WTC11 (cell line): ENCODE results near the gene PRRG1.

Experiments
- CBFB ChIP-seq: sonication (generic); formaldehyde crosslinking; IDR thresholded peaks from 2 replicates; pipeline ENCODE4 v1.8.1; 2022; ENCODE audit warnings: mild to moderate bottlenecking, low read depth, missing genetic modification reagents
- CREB1 ChIP-seq: sonication (generic); formaldehyde crosslinking; IDR thresholded peaks from 2 replicates; pipeline ENCODE4 v1.8.0; 2023; ENCODE audit warnings: mild to moderate bottlenecking, missing genetic modification reagents
- CTCF ChIP-seq: fragments of 200-600 bp; IDR thresholded peaks from 2 replicates; pipeline ENCODE4 v1.8.0; 2022; ENCODE audit warnings: antibody characterized with exemption
- FOXJ3 ChIP-seq: sonication (generic); formaldehyde crosslinking; IDR thresholded peaks from 2 replicates; pipeline ENCODE4 v1.9.0; 2021; ENCODE audit warnings: missing genetic modification reagents, mild to moderate bottlenecking, borderline replicate concordance
- FOXK1 ChIP-seq: sonication (generic); formaldehyde crosslinking; IDR thresholded peaks from 2 replicates; pipeline ENCODE4 v1.8.0; 2022; ENCODE audit warnings: mild to moderate bottlenecking, moderate library complexity, missing genetic modification reagents
- GTF2I ChIP-seq: fragments of 250-450 bp; sonication (Bioruptor Pico); conservative IDR thresholded peaks from 2 replicates; pipeline ENCODE4 v1.4.0; 2021; ENCODE audit warnings: mild to moderate bottlenecking
- MAX ChIP-seq: sonication (generic); formaldehyde crosslinking; IDR thresholded peaks from 2 replicates; pipeline ENCODE4 v1.8.0; 2022; ENCODE audit warnings: mild to moderate bottlenecking, missing genetic modification reagents
- PREB ChIP-seq: sonication (generic); formaldehyde crosslinking; IDR thresholded peaks from 2 replicates; pipeline ENCODE4 v1.8.1; 2022; ENCODE audit warnings: mild to moderate bottlenecking, missing genetic modification reagents, moderate library complexity, borderline replicate concordance
- SP1 ChIP-seq: sonication (generic); formaldehyde crosslinking; conservative IDR thresholded peaks from 2 replicates; pipeline ENCODE4 v1.8.1; 2022; ENCODE audit warnings: missing genetic modification reagents
- ZNF671 ChIP-seq: fragments of 250-450 bp; sonication (Bioruptor Pico); IDR thresholded peaks from 2 replicates; pipeline ENCODE4 v1.8.0; 2021; ENCODE audit warnings: mild to moderate bottlenecking
- TF ChIP-seq, protein P1 (sequence below): sonication (generic); formaldehyde crosslinking; IDR thresholded peaks from 2 replicates; pipeline ENCODE4 v1.8.0; 2022; ENCODE audit warnings: mild to moderate bottlenecking, missing genetic modification reagents
- TF ChIP-seq, protein P2 (sequence below): sonication (generic); formaldehyde crosslinking; IDR thresholded peaks from 2 replicates; pipeline ENCODE4 v1.8.0; 2023; ENCODE audit warnings: missing genetic modification reagents

DNA sequence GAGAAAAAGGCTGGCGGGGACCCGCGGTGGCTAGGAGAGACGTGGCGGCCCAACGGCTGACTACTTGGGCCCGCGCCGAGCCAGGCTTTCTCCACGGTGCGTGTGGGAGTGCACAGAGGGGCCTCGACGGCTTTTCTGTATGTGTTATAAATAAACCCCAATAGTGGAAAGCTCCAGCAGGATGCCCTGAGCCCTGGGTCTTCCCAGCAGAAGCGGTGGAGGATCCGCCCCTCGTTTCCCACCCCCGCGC, 268 bp upstream of the PRRG1 start:
- TF ChIP-seq, protein P1, sequence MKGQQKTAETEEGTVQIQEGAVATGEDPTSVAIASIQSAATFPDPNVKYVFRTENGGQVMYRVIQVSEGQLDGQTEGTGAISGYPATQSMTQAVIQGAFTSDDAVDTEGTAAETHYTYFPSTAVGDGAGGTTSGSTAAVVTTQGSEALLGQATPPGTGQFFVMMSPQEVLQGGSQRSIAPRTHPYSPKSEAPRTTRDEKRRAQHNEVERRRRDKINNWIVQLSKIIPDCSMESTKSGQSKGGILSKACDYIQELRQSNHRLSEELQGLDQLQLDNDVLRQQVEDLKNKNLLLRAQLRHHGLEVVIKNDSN (CRISPR knock-in tag), result no peak
- TF ChIP-seq CREB1 (no peak), SP1 (no peak; the same call in 1 of the 2 replicates), CTCF (no peak), GTF2I (CRISPR knock-in tag) (no peak), FOXJ3 (CRISPR knock-in tag) (no peak), PREB (CRISPR knock-in tag) (no peak), MAX (CRISPR knock-in tag) (no peak), ZNF671 (CRISPR knock-in tag) (no peak), FOXK1 (CRISPR knock-in tag) (no peak), CBFB (CRISPR knock-in tag) (no peak)
- TF ChIP-seq, protein P2, sequence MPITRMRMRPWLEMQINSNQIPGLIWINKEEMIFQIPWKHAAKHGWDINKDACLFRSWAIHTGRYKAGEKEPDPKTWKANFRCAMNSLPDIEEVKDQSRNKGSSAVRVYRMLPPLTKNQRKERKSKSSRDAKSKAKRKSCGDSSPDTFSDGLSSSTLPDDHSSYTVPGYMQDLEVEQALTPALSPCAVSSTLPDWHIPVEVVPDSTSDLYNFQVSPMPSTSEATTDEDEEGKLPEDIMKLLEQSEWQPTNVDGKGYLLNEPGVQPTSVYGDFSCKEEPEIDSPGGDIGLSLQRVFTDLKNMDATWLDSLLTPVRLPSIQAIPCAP (CRISPR knock-in tag), result no peak
